Activated CD4-positive, alpha-beta T cell treated with anti-CD3 and anti-CD28 coated beads for 36 hours (primary cell): Measurements from ENCODE around the gene TK1. TPM values are rescaled to one million over a fixed set of nuclear protein-coding genes. Genes with fewer than 3 reads are reported as not detected.

ENCODE experiments used
- ATAC-seq: fragments of 200-7000 bp; cut with Tn5 transposase; one replicate; pipeline ENCODE4 v1.10.0; 2021; ENCODE audit warnings: mild to moderate bottlenecking, moderate library complexity
- CTCF ChIA-PET: fragments of 350-600 bp; sonication (Branson Sonifier 250); formaldehyde crosslinking; loops from one replicate; lab custom pipeline; 2021; ENCODE audit warnings: antibody characterized with exemption; lab: Charles Lee
- POLR2A ChIA-PET: fragments of 350-600 bp; sonication (Branson Sonifier 250); formaldehyde crosslinking; loops from one replicate; lab custom pipeline; 2021; ENCODE audit warnings: antibody characterized with exemption, inconsistent platforms; lab: Charles Lee
- DNase-seq: peaks from one replicate; pipeline ENCODE4 v3.0.0-alpha.2; 2020
- H3K27ac Mint-ChIP-seq: one replicate; pipeline ENCODE4 v1.8.0; 2021; ENCODE audit warnings: mixed read lengths
- H3K27me3 Mint-ChIP-seq: one replicate; pipeline ENCODE4 v1.8.0; 2021; ENCODE audit warnings: mixed read lengths
- H3K36me3 Mint-ChIP-seq: one replicate; pipeline ENCODE4 v1.8.0; 2021; ENCODE audit warnings: low read depth, mixed read lengths
- H3K4me1 Mint-ChIP-seq: one replicate; pipeline ENCODE4 v1.8.0; 2021; ENCODE audit warnings: mixed read lengths
- H3K4me3 Mint-ChIP-seq: one replicate; pipeline ENCODE4 v1.8.0; 2021; ENCODE audit warnings: mild to moderate bottlenecking, moderate library complexity, mixed read lengths
- H3K9me3 Mint-ChIP-seq: one replicate; pipeline ENCODE4 v1.8.0; 2021; ENCODE audit warnings: low read depth, mixed read lengths
- intact Hi-C, 2 experiments: fragments of 100-400 bp; cut with DNase I in 1 of 2; cut with micrococcal nuclease in 1 of 2; formaldehyde crosslinking; loops; one replicate each; pipeline versions ENCODE4 v1.14.2 to v1.15.1; 2022 to 2024; cut with DNase I, micrococcal nuclease
- total RNA-seq, 2 experiments: library from RNA; stranded (reverse); gene quantifications; one replicate each; pipeline ENCODE4 v1.2.3, GENCODE V29; 2021

Gene TK1
- total RNA-seq, 2 experiments from 2014 or later: 157 to 195 TPM

- Mint-ChIP-seq H3K4me3 (no peak overlapping the region), H3K27me3 (no peaks in the 10 kb centered on the region), H3K36me3 (peaks cover 4% of the 10 kb centered on the region), H3K27ac (peak overlapping the region; percentile 51), H3K4me1 (peaks cover 17% of the 10 kb centered on the region), H3K9me3 (no peaks in the 10 kb centered on the region)
- ChIA-PET CTCF (interaction anchor here (0.5 to 1.4 kb wide), 2 partner anchors 33 to 541 kb away, joined by 3 read pairs; no protein-coding TSS in a partner anchor), POLR2A (no interaction called here)
- intact Hi-C loops: no loop called here
- DNase-seq (peak; percentile 22), ATAC-seq (peak; percentile 51)
Observed at GRCh38 chr17:78147315-78147998, 39.4 kb downstream of the TK1 start.

- H3K9me3 Mint-ChIP-seq: no peaks in the 10 kb centered on the region
- intact Hi-C loops: no loop called here
- peaks cover 23% of the 10 kb centered on the region for H3K4me1 Mint-ChIP-seq
- ChIA-PET CTCF (interaction anchor here (0.6 to 1.4 kb wide), 2 partner anchors 32 to 341 kb away, joined by 3 to 4 read pairs; no protein-coding TSS in a partner anchor), POLR2A (no interaction called here)
- ATAC-seq (no peak), DNase-seq (no peak)
- no peak overlapping the region for H3K27ac Mint-ChIP-seq
- H3K27me3 Mint-ChIP-seq: no peaks in the 10 kb centered on the region
- no peak overlapping the region for H3K4me3 Mint-ChIP-seq
- peaks cover 8% of the 10 kb centered on the region for H3K36me3 Mint-ChIP-seq
Observed at GRCh38 chr17:78146881-78147280, 40.0 kb downstream of the TK1 start.

DNA sequence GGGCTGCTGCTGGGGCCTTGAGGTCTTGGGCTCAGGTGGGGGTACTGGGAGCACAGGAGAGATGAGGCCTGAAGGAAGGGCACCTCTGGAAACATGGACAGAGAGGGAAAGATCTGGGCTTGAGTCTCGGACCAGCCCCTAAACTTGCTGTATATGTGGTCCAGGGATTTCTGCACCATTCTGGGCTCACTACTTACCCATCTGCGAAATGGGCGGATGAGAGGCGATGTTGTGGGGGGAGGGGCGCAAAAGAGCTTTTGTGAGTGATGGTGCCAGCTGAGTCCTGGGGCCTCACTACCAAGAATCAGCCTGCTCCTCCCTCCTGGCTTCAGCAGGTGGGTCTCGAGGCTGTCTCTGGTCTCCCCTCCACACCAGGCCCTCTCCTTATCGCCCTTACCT lies 40.4 kb downstream of the TK1 start:
- ChIA-PET CTCF (interaction anchor here (0.6 kb wide), 1 partner anchor 342 kb away, joined by 4 read pairs; no protein-coding TSS in a partner anchor), POLR2A (no interaction called here)
- Mint-ChIP-seq H3K27ac (no peak overlapping the region), H3K27me3 (no peaks in the 10 kb centered on the region), H3K36me3 (peaks cover 10% of the 10 kb centered on the region), H3K4me3 (no peak overlapping the region), H3K9me3 (no peaks in the 10 kb centered on the region), H3K4me1 (peaks cover 27% of the 10 kb centered on the region)
- DNase-seq (no peak), ATAC-seq (no peak)
- intact Hi-C loops: no loop called here

DNA sequence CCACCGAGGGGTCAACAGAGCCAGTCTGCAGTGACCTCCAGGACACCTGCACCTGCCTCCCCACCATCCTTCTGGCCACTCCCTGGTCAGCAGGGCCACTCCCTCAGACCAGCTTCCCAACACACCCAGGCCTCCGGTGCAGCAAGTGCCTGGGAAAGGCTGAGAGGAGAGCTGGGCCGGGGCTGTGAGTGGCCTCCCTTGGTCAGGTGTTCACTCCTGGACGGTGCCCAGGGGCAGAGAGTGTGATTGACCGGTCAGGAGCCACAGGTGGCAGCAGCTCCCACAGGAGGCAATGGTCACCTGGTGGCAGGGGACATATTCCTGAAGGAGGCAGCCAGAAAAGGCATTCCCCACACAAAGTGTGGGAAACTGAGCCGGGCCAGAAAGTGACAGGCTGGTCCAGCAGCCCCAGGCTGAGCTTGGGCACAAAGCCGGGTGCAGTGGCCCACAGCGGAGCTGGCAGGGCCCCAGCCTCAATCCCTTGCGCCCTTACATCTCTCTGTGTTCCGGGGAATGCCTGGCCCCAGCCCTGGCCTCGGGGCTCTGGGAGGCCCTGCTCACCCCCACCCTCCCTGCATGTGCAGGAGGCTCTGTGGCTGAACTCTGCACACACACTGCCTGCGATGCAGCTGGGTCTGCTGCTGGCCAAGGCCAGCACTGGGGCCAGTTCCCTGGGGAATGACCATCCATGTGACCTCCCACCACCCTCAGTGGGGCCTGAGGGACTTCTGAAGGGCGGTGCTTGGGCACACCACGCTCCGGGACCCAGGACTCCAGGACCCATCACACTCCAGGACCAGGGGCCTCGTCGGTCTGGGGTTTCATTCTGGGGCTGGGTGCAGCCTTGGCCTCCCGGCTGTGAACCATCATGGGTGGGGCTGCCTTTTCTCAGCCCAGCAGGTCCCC lies 41.9 kb downstream of the TK1 start:
- POLR2A ChIA-PET: interaction anchor here (1.1 kb wide), 1 partner anchor 10 kb away, joined by 3 read pairs; no protein-coding TSS in a partner anchor
- Mint-ChIP-seq H3K9me3 (no peaks in the 10 kb centered on the region), H3K27me3 (no peaks in the 10 kb centered on the region), H3K4me1 (peaks cover 35% of the 10 kb centered on the region), H3K4me3 (no peak overlapping the region), H3K27ac (no peak overlapping the region), H3K36me3 (peaks cover 18% of the 10 kb centered on the region)
- CTCF ChIA-PET: interaction anchor here (0.5 to 1.3 kb wide), 5 partner anchors 9 to 1804 kb away, joined by 4 to 5 read pairs (median 4); no protein-coding TSS in a partner anchor
- ATAC-seq: no peak
- intact Hi-C loops: no loop called here
- no peak for DNase-seq

- Mint-ChIP-seq H3K27ac (peak overlapping the region; percentile 19), H3K4me1 (peaks cover 39% of the 10 kb centered on the region), H3K36me3 (peaks cover 20% of the 10 kb centered on the region), H3K4me3 (no peak overlapping the region), H3K9me3 (no peaks in the 10 kb centered on the region), H3K27me3 (no peaks in the 10 kb centered on the region)
- POLR2A ChIA-PET: interaction anchor here (0.5 to 1.1 kb wide), 3 partner anchors 8 to 19 kb away, joined by 3 to 11 read pairs (median 3); no protein-coding TSS in a partner anchor
- ATAC-seq (no peak), DNase-seq (no peak)
- intact Hi-C loops: no loop called here
- CTCF ChIA-PET: interaction anchor here (0.5 to 1.3 kb wide), 6 partner anchors 10 to 1805 kb away, joined by 3 to 5 read pairs (median 4); no protein-coding TSS in a partner anchor
Observed at GRCh38 chr17:78144147-78144719, 42.6 kb downstream of the TK1 start.

DNA sequence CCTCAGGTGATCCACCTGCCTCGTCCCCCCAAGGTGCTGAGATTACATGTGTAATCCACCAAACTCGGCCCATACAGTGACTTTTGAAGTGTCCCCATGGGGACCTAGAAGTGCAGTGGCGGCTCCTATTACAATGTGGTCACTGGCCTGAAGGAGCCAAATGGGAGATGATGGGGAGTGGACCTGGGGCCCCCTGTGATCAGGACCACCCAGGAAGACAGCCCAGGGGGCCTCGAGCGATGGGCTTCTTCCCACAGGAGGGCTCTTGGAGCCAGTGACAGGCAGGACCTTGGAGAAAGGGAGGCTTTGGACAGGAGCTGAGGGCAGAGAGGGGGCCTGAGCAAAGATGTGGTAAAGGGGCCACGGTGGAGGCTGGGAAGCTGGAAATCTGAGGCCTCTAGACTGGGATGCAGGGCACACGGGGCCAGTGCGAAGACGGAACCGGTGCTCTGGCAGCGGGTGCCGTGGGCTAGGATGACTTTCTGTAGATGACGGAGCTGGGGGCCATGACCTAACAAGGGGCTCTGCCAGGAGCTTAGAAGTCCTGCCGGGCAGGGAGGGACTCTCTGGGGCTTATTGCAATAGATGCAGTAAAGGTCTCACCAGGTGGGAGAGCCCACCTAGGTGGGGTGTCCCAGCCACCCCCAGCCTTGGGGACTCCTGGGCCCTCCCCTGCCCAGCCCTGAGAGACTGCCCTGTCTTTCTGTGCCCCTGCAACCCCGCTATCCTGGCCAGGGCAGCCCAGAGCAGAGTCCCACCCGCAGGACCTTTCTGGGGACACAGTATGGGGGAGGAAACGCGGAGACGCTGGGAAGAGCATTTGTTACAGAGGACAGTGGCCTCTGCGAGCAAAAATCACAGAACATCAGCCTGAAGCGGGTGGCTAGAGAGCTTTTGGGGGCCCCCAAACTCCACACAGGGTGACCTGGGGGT lies 43.4 kb downstream of the TK1 start:
- DNase-seq: no peak
- Mint-ChIP-seq H3K9me3 (no peaks in the 10 kb centered on the region), H3K4me1 (peaks cover 46% of the 10 kb centered on the region), H3K27me3 (no peaks in the 10 kb centered on the region), H3K27ac (no peak overlapping the region), H3K36me3 (peaks cover 22% of the 10 kb centered on the region), H3K4me3 (no peak overlapping the region)
- ChIA-PET CTCF (interaction anchor here (0.6 to 1.2 kb wide), 5 partner anchors 9 to 734 kb away, joined by 3 to 5 read pairs (median 3); no protein-coding TSS in a partner anchor), POLR2A (interaction anchor here (0.5 to 1.1 kb wide), 3 partner anchors 9 to 18 kb away, joined by 3 to 11 read pairs (median 3); no protein-coding TSS in a partner anchor)
- intact Hi-C loops: no loop called here
- ATAC-seq: no peak

- ATAC-seq (no peak), DNase-seq (peak; percentile 46)
- intact Hi-C loops: no loop called here
- Mint-ChIP-seq H3K36me3 (peaks cover 24% of the 10 kb centered on the region), H3K4me1 (peaks cover 49% of the 10 kb centered on the region), H3K27ac (peak overlapping the region; percentile 5), H3K27me3 (no peaks in the 10 kb centered on the region), H3K9me3 (no peaks in the 10 kb centered on the region), H3K4me3 (no peak overlapping the region)
- POLR2A ChIA-PET: no interaction called here
- CTCF ChIA-PET: interaction anchor here (0.5 to 0.8 kb wide), 3 partner anchors 56 to 733 kb away, joined by 3 read pairs; no protein-coding TSS in a partner anchor
Observed at GRCh38 chr17:78142119-78142861, 44.6 kb downstream of the TK1 start.

DNA sequence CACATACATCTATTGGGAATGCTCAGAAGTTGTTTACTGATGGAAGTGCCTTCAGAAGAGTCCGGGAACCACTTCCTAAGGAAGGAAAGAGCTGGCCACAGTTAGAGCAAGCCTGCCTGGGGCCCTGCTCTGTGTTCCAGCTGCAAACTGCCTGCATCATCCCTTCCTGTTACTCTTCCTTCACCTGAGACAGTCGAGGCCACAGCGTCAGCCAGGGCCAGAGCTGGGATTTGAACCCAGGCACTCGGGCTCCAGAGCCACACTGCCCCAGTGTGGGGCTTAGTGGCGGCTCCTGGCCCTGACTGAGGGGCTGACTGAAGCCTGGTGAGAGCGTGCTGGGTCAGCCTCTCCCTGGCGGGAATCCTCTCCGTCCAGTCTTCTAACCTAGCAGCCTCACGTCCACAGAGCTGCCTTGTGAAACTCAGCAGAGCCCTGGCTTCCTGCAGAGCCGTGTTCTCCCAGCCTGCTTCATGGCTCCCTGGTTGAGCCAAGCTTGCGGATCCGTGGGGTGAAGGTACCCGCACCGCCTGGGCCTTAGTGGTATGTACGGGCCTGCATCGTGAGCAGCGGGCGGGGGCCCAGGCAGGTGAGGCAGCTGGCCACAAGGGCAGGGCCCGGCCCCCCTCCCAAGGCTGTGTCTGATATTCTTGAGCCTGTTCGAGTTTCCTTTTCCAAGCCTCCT lies 45.3 kb downstream of the TK1 start:
- H3K9me3 Mint-ChIP-seq: no peaks in the 10 kb centered on the region
- H3K27me3 Mint-ChIP-seq: no peaks in the 10 kb centered on the region
- ChIA-PET POLR2A (no interaction called here), CTCF (interaction anchor here (0.5 kb wide), 1 partner anchor 128 kb away, joined by 3 read pairs; no protein-coding TSS in a partner anchor)
- intact Hi-C loops: loop anchor here in 1 of 2 experiments (2.0 kb wide), 1 partner anchor 27 kb away; the partner anchor contains the start of gene SYNGR2
- peaks cover 30% of the 10 kb centered on the region for H3K36me3 Mint-ChIP-seq
- H3K4me3 Mint-ChIP-seq: no peak overlapping the region
- H3K27ac Mint-ChIP-seq: no peak overlapping the region
- no peak for DNase-seq
- H3K4me1 Mint-ChIP-seq: peaks cover 54% of the 10 kb centered on the region
- no peak for ATAC-seq
